ENCODE results near the gene RPL32. TPM values are rescaled to one million over a fixed set of nuclear protein-coding genes. Genes with fewer than 3 reads are reported as not detected.

RPL32 gene
- total and polyA plus RNA-seq, 2 donors (not counting 1 experiment from before 2014, with no cell fraction given): 1,244 to 1,855 TPM

- no peak overlapping the region for H3K4me3 ChIP-seq (replicated peaks in 1 of 4; ENCODE audit: control extremely low read depth in 1 of 4, insufficient read depth in 1 of 4, low read depth in 3 of 4, low read length in 4 of 4)
- DNase-seq (ENCODE audit: low read depth in 2 of 2): no peak
- TF ChIP-seq EZH2 (IDR thresholded peaks at IDR 0.05; ENCODE audit: low read length, missing control alignments): no peak
- TF ChIP-seq, protein P1, sequence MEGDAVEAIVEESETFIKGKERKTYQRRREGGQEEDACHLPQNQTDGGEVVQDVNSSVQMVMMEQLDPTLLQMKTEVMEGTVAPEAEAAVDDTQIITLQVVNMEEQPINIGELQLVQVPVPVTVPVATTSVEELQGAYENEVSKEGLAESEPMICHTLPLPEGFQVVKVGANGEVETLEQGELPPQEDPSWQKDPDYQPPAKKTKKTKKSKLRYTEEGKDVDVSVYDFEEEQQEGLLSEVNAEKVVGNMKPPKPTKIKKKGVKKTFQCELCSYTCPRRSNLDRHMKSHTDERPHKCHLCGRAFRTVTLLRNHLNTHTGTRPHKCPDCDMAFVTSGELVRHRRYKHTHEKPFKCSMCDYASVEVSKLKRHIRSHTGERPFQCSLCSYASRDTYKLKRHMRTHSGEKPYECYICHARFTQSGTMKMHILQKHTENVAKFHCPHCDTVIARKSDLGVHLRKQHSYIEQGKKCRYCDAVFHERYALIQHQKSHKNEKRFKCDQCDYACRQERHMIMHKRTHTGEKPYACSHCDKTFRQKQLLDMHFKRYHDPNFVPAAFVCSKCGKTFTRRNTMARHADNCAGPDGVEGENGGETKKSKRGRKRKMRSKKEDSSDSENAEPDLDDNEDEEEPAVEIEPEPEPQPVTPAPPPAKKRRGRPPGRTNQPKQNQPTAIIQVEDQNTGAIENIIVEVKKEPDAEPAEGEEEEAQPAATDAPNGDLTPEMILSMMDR (conservative IDR thresholded peaks at IDR 0.05 in 1 of 2, IDR thresholded peaks at IDR 0.05 in 1 of 2; ENCODE audit: low read depth in 1 of 2, low read length in 2 of 2): no peak
- no peaks in the 10 kb centered on the region for H3K36me3 ChIP-seq (ENCODE audit: control insufficient read depth, insufficient read depth, low read length)
- no peak overlapping the region for H3K9ac ChIP-seq (ENCODE audit: insufficient read depth, low read length)
- no peak overlapping the region for H3K4me2 ChIP-seq (ENCODE audit: extremely low read depth, insufficient read depth, low read length)
- no peaks in the 10 kb centered on the region for H3K27me3 ChIP-seq (ENCODE audit: control insufficient read depth, insufficient read depth, low read length)
- H4K20me1 ChIP-seq (ENCODE audit: control insufficient read depth, extremely low read depth, insufficient read depth, low read length): no peaks in the 10 kb centered on the region
- no peaks in the 10 kb centered on the region for H3K9me3 ChIP-seq (ENCODE audit: control insufficient read depth, insufficient read depth, low read depth, low read length)
- H3K27ac ChIP-seq (ENCODE audit: insufficient read depth, low read length): no peak overlapping the region
- no peaks in the 10 kb centered on the region for H3K4me1 ChIP-seq (ENCODE audit: control insufficient read depth, extremely low read depth, insufficient read depth, low read length)
- H2AFZ ChIP-seq (ENCODE audit: low read length): no peak overlapping the region
- H3K79me2 ChIP-seq (ENCODE audit: control insufficient read depth, insufficient read depth, low read length): no peaks in the 10 kb centered on the region
Observed at GRCh38 chr3:12807066-12807465, 34.3 kb downstream of the RPL32 start.

DNA sequence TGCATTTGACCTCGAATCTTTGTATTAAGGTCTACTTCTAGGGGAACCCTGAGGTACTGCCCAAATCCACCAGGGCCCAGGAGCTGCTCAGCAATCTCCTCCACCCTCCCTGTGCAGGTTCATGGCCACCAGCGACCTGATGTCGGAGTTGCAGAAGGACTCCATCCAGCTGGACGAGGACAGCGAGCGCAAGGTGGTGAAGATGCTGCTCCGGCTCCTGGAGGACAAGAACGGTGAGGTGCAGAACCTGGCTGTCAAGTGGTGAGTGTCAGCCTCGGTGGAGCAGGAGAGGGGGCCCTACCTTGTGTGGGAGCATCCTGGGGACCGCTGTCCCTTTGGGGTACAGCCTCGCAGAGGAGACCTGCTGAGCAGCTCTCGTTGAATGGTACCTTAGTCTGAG, 38.0 kb downstream of the RPL32 start:
- Histone ChIP-seq H3K9ac (ENCODE audit: insufficient read depth, low read length) (no peak overlapping the region), H3K4me3 (replicated peaks in 1 of 4; ENCODE audit: control extremely low read depth in 1 of 4, insufficient read depth in 1 of 4, low read depth in 3 of 4, low read length in 4 of 4) (no peak overlapping the region), H3K27me3 (ENCODE audit: control insufficient read depth, insufficient read depth, low read length) (no peaks in the 10 kb centered on the region), H3K36me3 (ENCODE audit: control insufficient read depth, insufficient read depth, low read length) (no peaks in the 10 kb centered on the region), H3K27ac (ENCODE audit: insufficient read depth, low read length) (no peak overlapping the region), H2AFZ (ENCODE audit: low read length) (no peak overlapping the region), H3K79me2 (ENCODE audit: control insufficient read depth, insufficient read depth, low read length) (no peaks in the 10 kb centered on the region), H3K4me1 (ENCODE audit: control insufficient read depth, extremely low read depth, insufficient read depth, low read length) (no peaks in the 10 kb centered on the region), H4K20me1 (ENCODE audit: control insufficient read depth, extremely low read depth, insufficient read depth, low read length) (no peaks in the 10 kb centered on the region), H3K9me3 (ENCODE audit: control insufficient read depth, insufficient read depth, low read depth, low read length) (no peaks in the 10 kb centered on the region), H3K4me2 (ENCODE audit: extremely low read depth, insufficient read depth, low read length) (no peak overlapping the region)
- TF ChIP-seq EZH2 (IDR thresholded peaks at IDR 0.05; ENCODE audit: low read length, missing control alignments): no peak
- TF ChIP-seq, protein P1 (conservative IDR thresholded peaks at IDR 0.05 in 1 of 2, IDR thresholded peaks at IDR 0.05 in 1 of 2; ENCODE audit: low read depth in 1 of 2, low read length in 2 of 2): no peak
- no peak for DNase-seq (ENCODE audit: low read depth in 2 of 2)

GRCh38 chr3:12799525-12800440, 41.6 kb downstream of the RPL32 start:
- Histone ChIP-seq H3K4me1 (ENCODE audit: control insufficient read depth, extremely low read depth, insufficient read depth, low read length) (no peaks in the 10 kb centered on the region), H3K27me3 (ENCODE audit: control insufficient read depth, insufficient read depth, low read length) (no peaks in the 10 kb centered on the region), H3K4me2 (ENCODE audit: extremely low read depth, insufficient read depth, low read length) (no peak overlapping the region), H3K9me3 (ENCODE audit: control insufficient read depth, insufficient read depth, low read depth, low read length) (no peaks in the 10 kb centered on the region), H4K20me1 (ENCODE audit: control insufficient read depth, extremely low read depth, insufficient read depth, low read length) (no peaks in the 10 kb centered on the region), H2AFZ (ENCODE audit: low read length) (no peak overlapping the region), H3K27ac (ENCODE audit: insufficient read depth, low read length) (no peak overlapping the region), H3K79me2 (ENCODE audit: control insufficient read depth, insufficient read depth, low read length) (no peaks in the 10 kb centered on the region), H3K9ac (ENCODE audit: insufficient read depth, low read length) (no peak overlapping the region), H3K4me3 (replicated peaks in 1 of 4; ENCODE audit: control extremely low read depth in 1 of 4, insufficient read depth in 1 of 4, low read depth in 3 of 4, low read length in 4 of 4) (no peak overlapping the region), H3K36me3 (ENCODE audit: control insufficient read depth, insufficient read depth, low read length) (no peaks in the 10 kb centered on the region)
- no peak for DNase-seq (ENCODE audit: low read depth in 2 of 2)
- no peak for TF ChIP-seq EZH2 (IDR thresholded peaks at IDR 0.05; ENCODE audit: low read length, missing control alignments)
- TF ChIP-seq, protein P1 (conservative IDR thresholded peaks at IDR 0.05 in 1 of 2, IDR thresholded peaks at IDR 0.05 in 1 of 2; ENCODE audit: low read depth in 1 of 2, low read length in 2 of 2): no peak

Data from fibroblast of lung (primary cell).